Aorta (tissue), 5 donors: ENCODE results near the gene PRKCZ. TPM values are rescaled to one million over a fixed set of nuclear protein-coding genes. Genes with fewer than 3 reads are reported as not detected.
A peak's percentile ranks its signal among the peaks of the same experiment; 100 is the strongest.

Experiments
- ATAC-seq: fragments of 200-7000 bp; cut with Tn5 transposase; one replicate; pipeline ENCODE4 v1.9.1; 2022; ENCODE audit warnings: moderate library complexity; ENCODE audit not compliant: low FRiP score
- DNase-seq, 2 donors: peaks; one replicate each; pipeline ENCODE4 v3.0.0-alpha.2; 2020
- H3K27ac ChIP-seq, 2 donors: one replicate each; pipeline ENCODE4 v1.5.1; 2013; ENCODE audit warnings: low read length in 2 of 2, mild to moderate bottlenecking in 2 of 2, moderate library complexity in 2 of 2, control low read depth in 1 of 2, inconsistent platforms in 1 of 2, low read depth in 1 of 2
- H3K27me3 ChIP-seq, 2 donors: one replicate each; pipeline ENCODE4 v1.6.1; 2013; ENCODE audit warnings: control low read depth in 1 of 2, low read length in 1 of 2, mild to moderate bottlenecking in 1 of 2, moderate library complexity in 1 of 2; ENCODE audit not compliant: insufficient read depth in 2 of 2, control insufficient read depth in 1 of 2
- H3K36me3 ChIP-seq, 2 donors: one replicate each; pipeline ENCODE4 v1.6.1; 2013; ENCODE audit warnings: control low read depth in 1 of 2, low read length in 1 of 2, mild to moderate bottlenecking in 1 of 2; ENCODE audit not compliant: insufficient read depth in 2 of 2, control insufficient read depth in 1 of 2
- H3K4me1 ChIP-seq, 2 donors: one replicate each; pipeline ENCODE4 v1.6.1; 2013; ENCODE audit warnings: low read length in 2 of 2, control low read depth in 1 of 2, mild to moderate bottlenecking in 1 of 2, moderate library complexity in 1 of 2; ENCODE audit not compliant: insufficient read depth in 2 of 2, control insufficient read depth in 1 of 2
- H3K4me3 ChIP-seq, 2 donors: one replicate each; pipeline ENCODE4 v1.5.1; 2013; ENCODE audit warnings: low read length in 2 of 2, control low read depth in 1 of 2, mild to moderate bottlenecking in 1 of 2
- H3K9me3 ChIP-seq: one replicate; pipeline ENCODE4 v1.6.1; 2013; ENCODE audit warnings: mild to moderate bottlenecking, low read length; ENCODE audit not compliant: control insufficient read depth
- whole genome bisulfite sequencing, 2 donors: extraction: QIAGEN DNeasy Blood & Tissue Kit; methylation state at CpG; one replicate each; pipeline ENCODE4 v1.1.7; 2013; 5-methylcytosine and 5-hydroxymethylcytosine counted together
- intact Hi-C, 2 donors: fragments of 100-400 bp; cut with DNase I; formaldehyde crosslinking; loops; one replicate each; pipeline versions ENCODE4 v1.14.2 to v1.15.0; 2022
- polyA plus RNA-seq, 2 donors: library from polyadenylated mRNA; stranded (reverse); fragments of 200-250 nt; gene quantifications; one replicate each; pipeline ENCODE4 v1.2.3, GENCODE V29; 2013
- total RNA-seq, 2 donors: library from RNA; stranded (reverse); fragmentation: NEBNext Ultra II Directional; extraction: Animal tissue kit (Norgen Biotek cat#: 25700); gene quantifications; one replicate each; pipeline ENCODE4 v1.2.1, GENCODE V29; 2021
- donor health status: healthy with polysubstance abuse.
- donor health status: Bipolar disorder and iron deficiency.
- donor health status: DM: no; HTN: no; CAD: no.
- donor health status: DM: no; HTN: no; CAD: no.
- donor health status: DM: yes; HTN: yes; CAD: no.

Gene PRKCZ
- total and polyA plus RNA-seq, 4 donors, result 1.5 to 23.2 (median 4.2) TPM

GRCh38 chr1:2233997-2234761 is 184.0 kb downstream of the PRKCZ start:
- Histone ChIP-seq H3K9me3 (no peaks in the 10 kb centered on the region), H3K4me3 (peak overlapping the region in 1 of 2 donors; percentile 4), H3K27me3 (no peaks in the 10 kb centered on the region), H3K27ac (peak overlapping the region; percentile 58 to 82), H3K36me3 (no peaks in the 10 kb centered on the region), H3K4me1 (peaks cover 0 to 6% of the 10 kb centered on the region in 2 donors)
- WGBS, 2 donors, result 4% methylated on average over 27 of the region's 27 CpGs
- intact Hi-C loops, result loop anchor here (5.0 kb wide), 3 partner anchors 43 to 78 kb away; no protein-coding TSS in a partner anchor
- ATAC-seq (peak; percentile 77), DNase-seq (peak; percentile 95 to 96)

- H3K4me3 ChIP-seq, result no peak overlapping the region
- H3K27me3 ChIP-seq, result no peaks in the 10 kb centered on the region
- intact Hi-C loops, result loop anchor here (5.0 kb wide), 4 partner anchors 37 to 78 kb away; no protein-coding TSS in a partner anchor
- peaks cover 0 to 6% of the 10 kb centered on the region in 2 donors for H3K4me1 ChIP-seq
- no peaks in the 10 kb centered on the region for H3K9me3 ChIP-seq
- DNase-seq, result peak in 1 of 2 donors; percentile 57
- H3K27ac ChIP-seq, result peak overlapping the region in 1 of 2 donors; percentile 65
- H3K36me3 ChIP-seq, result no peaks in the 10 kb centered on the region
- 32 to 37% methylated on average over 4 of the region's 4 CpGs for WGBS, 2 donors
- no peak for ATAC-seq
These were observed 184.5 kb downstream of the PRKCZ start for GRCh38 chr1:2234762-2235113.

Other genes starting within 250 kb of the PRKCZ start
- gene GNB1, start 159.3 kb upstream of the PRKCZ start, total RNA-seq, result 100 to 1,000 TPM; 299 to 312 TPM
- gene GNB1, start 159.3 kb upstream of the PRKCZ start, polyA plus RNA-seq, result 100 to 1,000 TPM; 142 to 197 TPM
- 1 to 10 TPM in 1 of 2 donors, not detected in 1; 1.1 TPM for gene CALML6, start 135.2 kb upstream of the PRKCZ start, total RNA-seq
- 1 to 10 TPM in 1 of 2 donors, not detected in 1; 4.5 TPM for gene CALML6, start 135.2 kb upstream of the PRKCZ start, polyA plus RNA-seq
- gene TMEM52, start 131.1 kb upstream of the PRKCZ start, total RNA-seq, result not detected
- gene TMEM52, start 131.1 kb upstream of the PRKCZ start, polyA plus RNA-seq, result under 1 TPM in 1 of 2 donors, not detected in 1; 0.13 TPM
- under 1 TPM in 1 of 2 donors, not detected in 1; 0.36 TPM for gene CFAP74, start 46.6 kb upstream of the PRKCZ start, total RNA-seq
- not detected for gene CFAP74, start 46.6 kb upstream of the PRKCZ start, polyA plus RNA-seq
- 1 to 10 TPM in 1 of 2 donors, under 1 TPM in 1; 0.49 to 1.2 TPM for gene GABRD, start 31.1 kb upstream of the PRKCZ start, total RNA-seq
- not detected for gene GABRD, start 31.1 kb upstream of the PRKCZ start, polyA plus RNA-seq
- 10 to 100 TPM; 49.0 to 59.9 TPM for gene FAAP20, start 144.4 kb downstream of the PRKCZ start, total RNA-seq
- gene FAAP20, start 144.4 kb downstream of the PRKCZ start, polyA plus RNA-seq, result 100 to 1,000 TPM in 1 of 2 donors, 10 to 100 TPM in 1; 61.2 to 124 TPM
- 100 to 1,000 TPM; 114 to 129 TPM for gene SKI, start 177.9 kb downstream of the PRKCZ start, total RNA-seq
- gene SKI, start 177.9 kb downstream of the PRKCZ start, polyA plus RNA-seq, result 10 to 100 TPM; 20.7 to 34.7 TPM